OCI-LY3 (cell line): ENCODE data around the gene NRP1.

Experiments
- CTCF ChIP-seq: fragments of 200-600, 300-600 bp; sonication (generic); IDR thresholded peaks from 2 replicates; pipeline ENCODE4 v1.5.1; 2014; ENCODE audit warnings: antibody characterized with exemption, low read length, low read depth
- EZH2phosphoT487 ChIP-seq: fragments of 200-600 bp; shearing (Covaris generic); IDR thresholded peaks from 2 replicates; pipeline ENCODE4 v1.6.1; 2018; ENCODE audit warnings: antibody characterized with exemption, mixed run types, low read depth

- TF ChIP-seq CTCF (no peak), EZH2phosphoT487 (no peak)
Measured at GRCh38 chr10:33333260-33334101, 986 bp downstream of the NRP1 start.
